CD4-positive, alpha-beta T cell treated with Interleukin-6 for 4 hours (primary cell): ENCODE data around the gene MOCOS.
"Not testable (repeated sequence)": the region's sequence is repeated elsewhere in the genome, so short reads cannot be mapped to it uniquely, and the experiment has no call there.

Experiments used
- DNase-seq: peaks from one replicate; pipeline ENCODE4 v3.0.0-alpha.2; 2020; ENCODE audit warnings: mixed read lengths

Gene MOCOS

DNA sequence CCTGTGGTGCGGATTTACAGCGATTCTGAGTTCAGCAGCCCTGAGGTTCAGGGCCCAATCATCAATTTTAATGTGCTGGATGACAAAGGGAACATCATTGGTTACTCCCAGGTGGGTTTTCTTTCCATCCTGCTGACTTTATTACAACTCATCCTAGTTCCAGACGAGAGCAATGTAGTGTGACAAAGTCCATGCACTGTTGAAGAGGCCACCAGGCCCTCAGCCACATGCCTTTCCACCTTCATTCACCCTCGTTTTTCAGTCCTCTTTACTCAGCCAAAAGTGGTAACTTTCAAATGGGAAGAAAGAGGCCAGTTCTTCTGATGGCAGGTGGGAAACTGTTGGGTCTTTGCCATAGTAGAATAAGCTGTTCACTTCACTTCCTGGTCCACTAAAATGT, 17.9 kb downstream of the MOCOS start:
- no peak for DNase-seq

DNA sequence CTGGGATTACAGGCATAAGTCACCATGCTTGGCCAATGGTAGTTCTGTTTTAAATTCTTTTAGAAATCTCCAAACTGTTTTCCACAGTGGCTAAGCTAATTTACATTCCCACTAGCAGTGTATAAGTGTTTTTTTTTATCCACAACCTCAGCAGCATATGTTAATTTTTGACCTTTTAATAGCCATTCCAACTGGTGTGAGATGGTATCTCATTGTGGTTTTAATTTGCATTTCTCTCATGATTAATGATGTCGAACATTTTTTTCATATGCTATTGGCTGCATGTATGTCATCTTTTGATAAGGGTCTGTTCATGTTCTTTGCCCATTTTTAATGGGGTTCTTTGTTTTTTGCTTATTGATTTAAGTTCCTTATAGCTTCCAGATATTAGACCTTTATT, 20.0 kb downstream of the MOCOS start:
- DNase-seq = no peak

- not testable (repeated sequence) for DNase-seq
These were observed 20.7 kb downstream of the MOCOS start for GRCh38 chr18:36207969-36208368.

GRCh38 chr18:36211612-36212065, 24.3 kb downstream of the MOCOS start:
- DNase-seq = no peak

DNA sequence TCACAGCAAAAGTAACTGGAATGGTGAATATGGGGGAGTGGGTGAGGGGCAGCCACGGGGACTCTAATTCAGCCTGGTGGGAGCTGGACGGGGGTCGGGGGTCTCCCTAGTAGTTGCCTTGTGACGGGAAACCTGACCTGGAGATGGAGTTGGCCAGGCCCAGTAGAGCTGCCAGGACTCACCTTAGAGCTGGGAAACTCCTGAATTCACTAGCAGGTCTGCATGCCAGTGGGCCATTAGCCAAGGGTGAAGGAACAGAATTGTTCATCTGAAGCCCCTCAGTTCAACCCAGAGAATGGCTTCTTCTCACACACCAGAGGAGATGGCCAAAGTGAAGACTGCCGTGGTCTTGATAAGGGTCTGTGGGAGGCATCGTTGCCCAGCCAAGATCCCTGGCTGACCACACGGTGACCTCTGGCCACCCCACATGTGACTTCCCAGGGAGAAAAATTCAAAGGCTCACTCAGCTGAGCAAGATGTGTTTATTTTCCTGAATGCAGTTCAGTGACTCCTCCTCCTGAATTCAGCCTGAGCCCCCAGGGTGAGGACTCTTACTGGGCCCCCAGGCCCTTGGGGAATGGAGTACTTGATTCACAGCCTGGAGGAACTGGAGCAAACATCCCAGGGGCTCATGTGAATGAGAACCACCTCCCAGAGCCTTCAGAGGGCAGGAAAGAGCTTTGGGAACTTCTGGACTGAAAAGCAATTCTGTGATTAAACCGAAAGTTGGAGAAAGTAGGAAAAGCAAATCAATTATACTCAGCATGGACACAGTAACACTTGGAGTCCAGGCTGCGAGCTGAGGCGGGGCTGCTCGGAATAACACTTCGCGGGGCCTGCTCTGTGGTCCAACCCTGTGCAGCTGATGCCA, 25.2 kb downstream of the MOCOS start:
- DNase-seq = no peak

DNA sequence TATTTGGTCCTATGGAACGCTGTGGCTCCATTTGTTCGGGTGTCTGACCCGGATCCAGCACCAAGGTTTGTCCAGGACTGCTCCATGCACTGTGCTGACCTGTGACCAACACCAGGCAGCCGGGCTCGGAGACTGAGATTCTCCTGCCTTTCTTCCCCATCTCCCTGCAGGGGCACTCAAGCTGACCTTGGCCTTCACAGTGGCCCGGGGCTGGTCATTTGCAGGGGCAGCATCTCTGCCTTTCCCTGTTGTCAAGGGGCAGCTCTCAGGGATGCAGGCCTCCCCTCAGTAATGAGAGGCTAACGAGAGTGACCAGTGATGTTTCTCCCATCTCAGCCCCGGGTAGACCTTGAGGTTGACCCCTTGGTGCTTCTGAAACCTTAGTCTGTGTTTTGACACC, 27.5 kb downstream of the MOCOS start:
- no peak for DNase-seq

DNA sequence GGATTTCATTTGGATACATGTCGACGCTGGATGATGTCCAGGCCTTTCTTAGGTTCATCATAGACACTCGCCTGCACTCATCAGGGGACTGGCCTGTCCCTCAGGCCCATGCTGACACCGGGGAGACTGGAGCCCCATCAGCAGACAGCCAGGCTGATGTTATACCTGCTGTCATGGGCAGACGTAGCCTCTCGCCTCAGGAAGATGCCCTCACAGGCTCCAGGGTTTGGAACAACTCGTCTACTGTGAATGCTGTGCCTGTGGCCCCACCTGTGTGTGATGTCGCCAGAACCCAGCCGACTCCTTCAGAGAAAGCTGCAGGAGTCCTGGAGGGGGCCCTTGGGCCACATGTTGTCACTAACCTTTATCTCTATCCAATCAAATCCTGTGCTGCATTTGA, 28.3 kb downstream of the MOCOS start:
- DNase-seq = no peak

DNA sequence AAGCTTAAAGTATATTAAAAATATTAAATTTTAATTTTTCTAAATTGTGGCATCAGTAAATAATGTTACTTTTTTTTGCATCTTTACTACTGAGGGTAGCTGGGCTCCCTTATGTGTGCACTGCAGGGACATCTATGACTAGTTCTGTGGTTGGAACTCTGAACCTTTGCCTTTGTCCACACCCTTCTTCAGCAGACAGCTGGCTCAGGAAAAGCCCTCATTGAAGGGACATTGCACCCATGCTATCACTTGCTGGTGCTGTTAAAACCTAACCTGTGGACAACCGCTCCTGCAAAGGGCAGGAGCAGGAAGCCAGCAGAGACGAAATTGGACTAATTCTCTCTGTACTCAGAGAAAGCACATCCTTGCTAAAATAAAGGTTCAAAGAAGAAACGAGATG, 30.1 kb downstream of the MOCOS start:
- DNase-seq = no peak

- no peak for DNase-seq
These were observed 41.9 kb downstream of the MOCOS start for GRCh38 chr18:36229188-36229587.

- not testable (repeated sequence) for DNase-seq
These were observed 53.2 kb downstream of the MOCOS start for GRCh38 chr18:36240510-36240909.

GRCh38 chr18:36241831-36242230, 54.5 kb downstream of the MOCOS start:
- DNase-seq = no peak

- DNase-seq = no peak
These were observed 59.7 kb downstream of the MOCOS start for GRCh38 chr18:36247036-36247435.

DNA sequence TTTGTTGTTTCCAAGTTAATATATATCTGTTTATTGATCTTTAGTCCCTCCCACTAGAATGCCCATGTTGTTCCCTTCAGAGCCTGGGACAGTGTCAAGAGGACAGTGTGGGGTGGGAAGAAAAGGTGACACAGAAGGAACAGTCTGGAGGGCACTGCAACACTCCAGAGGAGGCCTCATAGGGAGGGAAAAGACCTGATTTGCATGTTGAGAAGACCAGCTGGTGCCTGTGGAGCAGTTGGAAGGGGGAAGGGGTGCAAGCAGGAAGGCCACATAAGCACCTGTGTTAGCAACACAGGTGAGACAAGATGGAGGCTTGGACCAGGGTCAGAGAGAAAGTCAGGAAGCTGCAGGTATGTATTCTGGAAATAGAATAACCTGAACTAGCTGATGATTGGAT, 62.1 kb downstream of the MOCOS start:
- no peak for DNase-seq

GRCh38 chr18:36250827-36251226, 63.5 kb downstream of the MOCOS start:
- no peak for DNase-seq

DNA sequence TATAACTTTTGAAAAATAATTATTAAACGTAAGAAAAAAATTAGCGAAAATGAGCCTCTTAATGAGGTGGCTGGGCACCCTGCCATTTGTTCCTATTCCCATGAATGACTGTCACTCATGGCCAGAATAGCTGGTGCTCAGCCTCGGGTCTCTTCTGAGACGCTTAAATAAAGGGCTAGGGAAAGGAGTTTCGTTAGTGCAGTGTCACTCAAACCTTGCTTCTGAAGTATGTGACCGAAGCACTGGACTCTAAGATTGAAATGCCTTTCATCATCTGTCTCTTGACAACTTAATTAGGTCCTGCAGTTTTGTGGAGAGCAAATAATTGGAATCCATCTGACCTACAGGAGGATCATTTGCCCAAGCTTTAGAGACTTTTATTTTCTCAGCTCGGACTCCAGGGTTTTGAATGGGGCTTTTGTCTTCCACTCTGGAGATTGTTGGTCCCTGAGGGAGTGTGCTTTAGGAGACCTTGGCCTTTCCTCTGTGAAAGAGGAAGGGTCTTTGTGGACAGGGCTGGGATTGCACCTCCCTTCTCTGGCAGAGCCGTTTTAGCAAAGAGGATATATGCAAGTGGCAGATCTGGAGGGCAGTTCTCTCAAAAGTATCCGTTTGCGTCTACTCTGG, 67.9 kb downstream of the MOCOS start:
- DNase-seq = no peak

GRCh38 chr18:36256094-36256493, 68.8 kb downstream of the MOCOS start:
- DNase-seq = no peak

DNA sequence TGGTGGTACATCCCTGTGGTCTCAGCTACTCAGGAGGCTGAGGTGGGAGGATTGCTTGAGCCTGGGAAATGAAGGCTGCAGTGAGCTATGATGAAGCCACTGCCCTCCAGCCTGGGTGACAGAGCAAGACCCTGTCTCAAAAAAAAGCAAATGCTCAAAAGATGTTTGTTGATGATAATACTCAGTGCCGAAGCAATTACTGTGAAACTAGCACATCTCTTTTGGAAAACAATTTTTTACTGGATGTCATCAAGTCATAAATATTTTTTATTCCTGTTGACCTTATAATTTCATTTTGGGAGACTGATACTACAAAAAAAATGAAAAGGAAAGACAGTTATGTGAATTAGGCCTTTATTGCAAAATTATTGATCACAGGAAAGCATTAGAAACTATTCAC, 75.7 kb downstream of the MOCOS start:
- DNase-seq = no peak

DNA sequence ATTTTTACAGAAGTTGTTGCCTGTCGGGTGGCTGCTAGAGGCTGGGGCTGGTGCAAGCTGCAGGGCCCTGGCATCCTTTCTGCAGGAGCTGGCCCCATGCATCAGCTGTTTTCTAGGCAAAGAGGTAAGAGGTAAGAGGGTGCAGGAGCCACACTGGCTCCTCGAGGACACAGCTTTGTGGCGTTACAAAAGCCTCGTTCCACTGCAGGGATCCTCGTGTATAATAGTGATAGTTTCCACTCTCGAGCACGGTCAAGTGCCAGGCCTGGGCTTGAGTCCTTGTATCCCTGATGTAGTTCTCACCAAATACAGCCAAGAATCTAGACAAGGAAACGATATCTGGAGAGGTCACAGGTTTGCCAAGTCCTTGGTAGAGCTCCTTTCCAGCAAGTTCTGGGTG, 77.0 kb downstream of the MOCOS start:
- DNase-seq = no peak

GRCh38 chr18:36265015-36265414, 77.7 kb downstream of the MOCOS start:
- no peak for DNase-seq

- no peak for DNase-seq
These were observed 81.9 kb downstream of the MOCOS start for GRCh38 chr18:36269157-36269556.

DNA sequence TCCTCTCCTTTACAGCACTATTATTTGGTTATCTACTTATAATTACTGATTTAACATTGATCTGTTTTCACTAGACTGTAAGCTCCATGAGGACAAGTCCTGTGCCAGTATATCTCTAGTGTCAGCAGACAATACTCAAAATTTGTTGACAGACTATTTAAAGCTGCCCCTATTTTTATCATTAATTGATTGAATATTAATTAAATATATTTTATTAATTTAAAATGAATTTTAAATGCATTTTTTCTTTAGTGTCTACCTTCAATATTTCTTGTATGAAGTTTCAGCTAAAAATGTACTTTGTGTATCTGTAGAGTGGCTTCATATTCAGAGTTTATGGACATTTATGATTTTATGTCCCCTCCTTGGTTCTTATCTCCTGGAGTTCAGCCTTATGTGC, 83.9 kb downstream of the MOCOS start:
- no peak for DNase-seq

DNA sequence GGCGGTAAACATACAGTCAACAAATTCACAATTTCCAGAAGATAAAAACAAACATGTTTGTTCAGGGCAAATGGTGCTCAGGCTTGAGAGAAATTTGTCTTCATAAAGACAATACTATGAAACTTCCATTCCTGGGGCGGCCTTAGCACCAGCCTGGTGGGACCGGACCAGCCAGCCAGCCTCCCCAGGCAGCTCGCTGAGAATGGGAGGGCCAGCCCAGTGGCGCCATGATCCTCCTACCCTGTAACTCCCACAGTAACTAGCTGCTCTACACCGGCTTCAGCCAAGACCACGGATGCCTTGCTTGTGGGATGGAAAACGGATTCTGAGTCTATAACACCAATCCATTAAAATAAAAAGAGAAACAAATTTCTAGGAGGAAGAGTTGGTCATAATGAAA, 86.0 kb downstream of the MOCOS start:
- DNase-seq = no peak

GRCh38 chr18:36274083-36274715, 86.9 kb downstream of the MOCOS start:
- DNase-seq = no peak

- no peak for DNase-seq
These were observed 88.3 kb downstream of the MOCOS start for GRCh38 chr18:36275561-36275960.
